ENCODE data around the gene CFAP20DC. TPM values are rescaled to one million over a fixed set of nuclear protein-coding genes. Genes with fewer than 3 reads are reported as not detected.

The CFAP20DC gene
- total RNA-seq, 1 experiment from 2014 or later = 4.5 TPM

DNA sequence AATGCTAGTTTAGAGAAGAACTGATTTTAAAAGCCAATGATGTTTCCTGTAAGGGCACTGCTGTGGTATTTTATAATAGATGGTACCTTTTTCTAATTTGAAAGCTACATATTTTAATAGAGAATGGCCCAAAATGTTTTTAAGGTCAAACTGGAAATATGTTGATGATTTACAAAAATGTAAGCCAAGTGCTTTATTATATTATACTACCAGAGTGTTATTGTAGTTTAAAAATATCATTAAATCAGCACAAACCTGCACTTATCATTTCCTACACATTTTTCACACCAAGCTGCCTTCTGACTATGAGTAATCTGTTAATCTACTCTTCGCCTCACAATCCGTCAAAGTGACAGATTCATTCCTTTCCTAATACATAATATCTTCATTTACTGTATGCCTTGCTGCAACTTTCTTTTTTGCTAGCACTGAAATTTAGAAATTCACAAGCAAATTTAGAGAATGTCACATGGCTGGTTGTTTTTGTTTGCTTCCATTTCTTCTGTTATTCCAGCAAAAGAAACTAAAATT is 256.8 kb downstream of the CFAP20DC start:
- H3K27me3 Mint-ChIP-seq (ENCODE audit: low read depth) = no peaks in the 10 kb centered on the region
- 100% methylated on average over 2 of the region's 2 CpGs for WGBS (ENCODE audit: extremely low coverage, insufficient read length, low lambda C conversion rate)

More for the DNA sequence above, 256.8 kb downstream of the CFAP20DC start:
- H3K18ac ChIP-seq (ENCODE audit: insufficient read length, low read depth, low read length) = no peak overlapping the region
- peaks cover 0 to 8% (median 0%) of the 10 kb centered on the region in 3 experiments; a peak in 2 of 7 replicates for H3K36me3 Mint-ChIP-seq (ENCODE audit: insufficient read depth in 1 of 3, low read depth in 3 of 3)
- H2BK15ac ChIP-seq (ENCODE audit: low read depth, low read length) = no peak overlapping the region
- H3K14ac ChIP-seq (ENCODE audit: insufficient read depth, low read length) = no peak overlapping the region
- no peak overlapping the region for H4K91ac ChIP-seq (ENCODE audit: insufficient read length, low read depth, low read length)
- DNase-seq = no peak
- H3K27ac Mint-ChIP-seq = no peak overlapping the region
- H3K79me2 ChIP-seq (ENCODE audit: insufficient read depth, low read length) = no peaks in the 10 kb centered on the region
- no peak overlapping the region for H3K27ac ChIP-seq (ENCODE audit: insufficient read length, low read depth, low read length)
- no peaks in the 10 kb centered on the region for H3K4me1 ChIP-seq (ENCODE audit: insufficient read depth, low read length)
- no peak overlapping the region for H3K4me3 Mint-ChIP-seq
- H3K9me3 Mint-ChIP-seq = no peaks in the 10 kb centered on the region
- no peak overlapping the region for H4K8ac ChIP-seq (replicated peaks; ENCODE audit: insufficient read length, low read depth, low read length)
- H3K23ac ChIP-seq (ENCODE audit: insufficient read length, low read depth, low read length) = no peak overlapping the region
- no peaks in the 10 kb centered on the region for H3K23me2 ChIP-seq (ENCODE audit: insufficient read length, low read depth, low read length, poor library complexity, severe bottlenecking)
- H4K5ac ChIP-seq (ENCODE audit: insufficient read length, low read depth, low read length) = no peak overlapping the region
- no peak overlapping the region for H3K4ac ChIP-seq (ENCODE audit: low read depth, low read length)
- no peak overlapping the region for H2BK20ac ChIP-seq (ENCODE audit: low read depth, low read length, poor library complexity, severe bottlenecking)
- H3K56ac ChIP-seq (ENCODE audit: insufficient read length, low read depth, low read length) = no peak overlapping the region
- no peaks in the 10 kb centered on the region for H3K9me3 ChIP-seq (ENCODE audit: control insufficient read depth, low read depth, low read length)
- no peak overlapping the region for H3K4me2 ChIP-seq (ENCODE audit: insufficient read depth, insufficient read length, low read length)
- TF ChIP-seq, protein P1, sequence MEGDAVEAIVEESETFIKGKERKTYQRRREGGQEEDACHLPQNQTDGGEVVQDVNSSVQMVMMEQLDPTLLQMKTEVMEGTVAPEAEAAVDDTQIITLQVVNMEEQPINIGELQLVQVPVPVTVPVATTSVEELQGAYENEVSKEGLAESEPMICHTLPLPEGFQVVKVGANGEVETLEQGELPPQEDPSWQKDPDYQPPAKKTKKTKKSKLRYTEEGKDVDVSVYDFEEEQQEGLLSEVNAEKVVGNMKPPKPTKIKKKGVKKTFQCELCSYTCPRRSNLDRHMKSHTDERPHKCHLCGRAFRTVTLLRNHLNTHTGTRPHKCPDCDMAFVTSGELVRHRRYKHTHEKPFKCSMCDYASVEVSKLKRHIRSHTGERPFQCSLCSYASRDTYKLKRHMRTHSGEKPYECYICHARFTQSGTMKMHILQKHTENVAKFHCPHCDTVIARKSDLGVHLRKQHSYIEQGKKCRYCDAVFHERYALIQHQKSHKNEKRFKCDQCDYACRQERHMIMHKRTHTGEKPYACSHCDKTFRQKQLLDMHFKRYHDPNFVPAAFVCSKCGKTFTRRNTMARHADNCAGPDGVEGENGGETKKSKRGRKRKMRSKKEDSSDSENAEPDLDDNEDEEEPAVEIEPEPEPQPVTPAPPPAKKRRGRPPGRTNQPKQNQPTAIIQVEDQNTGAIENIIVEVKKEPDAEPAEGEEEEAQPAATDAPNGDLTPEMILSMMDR (conservative IDR thresholded peaks at IDR 0.05) = no peak
- H2BK12ac ChIP-seq (ENCODE audit: insufficient read length, low read depth, low read length) = no peak overlapping the region
- H4K20me1 ChIP-seq (ENCODE audit: control insufficient read depth, insufficient read depth, insufficient read length) = no peaks in the 10 kb centered on the region
- no peak overlapping the region for H2BK120ac ChIP-seq (ENCODE audit: low read depth, low read length, poor library complexity, severe bottlenecking)
- H3K79me1 ChIP-seq (ENCODE audit: insufficient read depth, low read depth, low read length, poor library complexity, severe bottlenecking) = no peaks in the 10 kb centered on the region
- H3K4me1 Mint-ChIP-seq = peaks cover 12 to 15% of the 10 kb centered on the region in 2 experiments
- no peak overlapping the region for H3K9ac ChIP-seq (ENCODE audit: extremely low read depth, insufficient read length, low read length)
- H2AFZ ChIP-seq (ENCODE audit: low read length) = no peak overlapping the region
- H2AK5ac ChIP-seq (ENCODE audit: insufficient read length, low read length) = no peak overlapping the region
- no peak overlapping the region for H2BK5ac ChIP-seq (ENCODE audit: insufficient read length, low read length)
- no peak overlapping the region for H3T11ph ChIP-seq (ENCODE audit: low read length)
- H3K27me3 ChIP-seq (ENCODE audit: insufficient read depth, low read length) = no peaks in the 10 kb centered on the region
